HG03442 (cell line): ENCODE data around the gene PRKAG2.
"Not testable (repeated sequence)": the region's sequence is repeated elsewhere in the genome, so short reads cannot be mapped to it uniquely, and the experiment has no call there.

ENCODE experiments used
- ATAC-seq: cut with Tn5 transposase; IDR thresholded peaks from one replicate; pipeline ENCODE4 v1.9.1; 2021; ENCODE audit warnings: mild to moderate bottlenecking, moderate library complexity; ENCODE audit not compliant: unreplicated experiment

Gene PRKAG2

DNA sequence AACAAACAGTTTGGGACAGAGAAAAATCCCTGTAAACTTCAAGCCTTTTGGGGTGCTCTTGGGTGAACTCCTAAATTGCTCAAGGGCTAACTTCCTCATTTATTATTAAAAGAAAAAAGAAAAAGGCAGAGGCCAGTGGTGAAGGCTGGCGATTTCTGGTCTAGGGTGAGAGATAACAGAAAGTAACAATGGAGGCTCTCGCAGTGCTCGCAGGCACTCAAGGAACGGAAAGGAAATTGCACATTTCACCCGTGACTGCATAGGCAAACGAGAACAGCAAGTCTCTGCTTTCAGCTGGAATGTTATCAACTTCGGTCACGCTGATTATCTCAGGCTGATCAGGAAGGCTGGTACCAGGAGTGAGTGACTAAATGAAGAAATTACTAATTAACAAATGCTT is 70.7 kb downstream of the PRKAG2 start:
- ATAC-seq: no peak

- ATAC-seq: no peak
Measured at GRCh38 chr7:151805191-151805590, 71.7 kb downstream of the PRKAG2 start.

DNA sequence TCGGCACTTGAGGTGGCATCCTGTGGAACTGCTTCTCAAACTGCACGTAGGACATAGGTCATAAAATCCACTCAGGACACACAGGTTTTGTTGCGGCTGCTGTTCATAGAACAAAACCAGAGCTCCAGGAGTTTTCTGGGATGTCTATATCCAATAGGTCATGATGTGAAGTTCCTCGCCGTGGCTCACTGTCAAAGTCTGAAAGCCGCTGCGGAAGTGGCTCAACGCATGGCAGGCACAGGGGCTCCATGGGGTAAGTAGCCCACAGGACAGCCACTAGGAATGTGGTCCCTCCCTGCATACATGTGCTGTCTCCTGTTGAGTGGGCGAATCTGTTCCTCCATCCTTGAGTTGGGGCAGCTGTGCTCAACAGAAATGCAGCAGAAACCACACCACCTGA is 72.2 kb downstream of the PRKAG2 start:
- no peak for ATAC-seq

DNA sequence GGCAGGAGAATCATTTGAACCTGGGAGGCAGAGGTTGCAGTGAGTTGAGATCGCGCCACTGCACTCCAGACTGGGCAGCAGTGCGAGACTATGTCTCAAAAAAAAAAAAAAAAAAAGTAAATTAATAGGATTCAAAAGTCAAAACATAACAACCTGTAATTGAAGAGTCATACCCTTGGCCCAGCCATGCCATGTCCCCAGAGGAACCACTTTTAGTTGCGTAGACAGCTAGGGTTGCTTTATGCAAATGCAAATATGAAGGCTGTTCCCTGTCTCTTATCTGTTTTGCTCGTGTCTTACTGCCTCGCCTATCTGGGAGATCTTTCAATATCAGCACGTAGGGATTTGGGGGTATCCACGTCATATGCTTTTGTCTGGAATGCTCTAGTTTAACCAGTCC is 73.1 kb downstream of the PRKAG2 start:
- no peak for ATAC-seq

- no peak for ATAC-seq
Measured at GRCh38 chr7:151802469-151802846, 74.5 kb downstream of the PRKAG2 start.

DNA sequence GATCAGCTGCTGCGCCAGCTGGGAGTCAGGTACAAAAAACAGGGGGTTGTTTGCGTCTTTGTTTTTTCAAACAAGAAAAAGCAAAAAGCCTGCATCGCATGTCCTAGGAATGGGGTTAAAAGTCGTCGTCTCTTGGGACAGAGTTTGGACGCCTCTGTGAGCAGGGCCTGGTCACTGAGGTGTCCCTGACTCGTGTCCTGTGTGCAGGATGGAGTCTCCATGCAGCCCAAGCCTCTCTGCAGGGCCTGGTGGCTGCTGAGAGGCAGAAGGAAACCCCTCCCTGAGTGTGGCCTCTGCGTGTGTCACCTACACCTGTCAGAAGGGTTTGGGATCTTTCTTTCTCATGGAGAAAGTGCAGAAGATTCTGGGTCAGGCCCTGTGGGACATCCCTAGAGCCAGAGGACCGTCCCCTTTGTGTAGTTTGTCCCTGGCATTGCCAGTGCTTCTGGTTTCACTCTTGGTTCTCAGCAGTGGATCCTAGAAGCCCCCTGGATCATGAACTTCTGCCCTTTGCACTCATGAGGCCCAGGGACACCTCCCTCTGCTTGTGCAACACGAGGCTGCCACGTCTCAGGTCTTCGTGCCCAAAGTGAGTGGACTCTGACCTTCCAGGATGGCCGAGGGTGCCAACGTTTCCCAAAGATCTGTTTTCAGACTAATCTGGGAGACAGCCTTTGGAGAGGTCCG is 75.0 kb downstream of the PRKAG2 start:
- ATAC-seq: no peak

DNA sequence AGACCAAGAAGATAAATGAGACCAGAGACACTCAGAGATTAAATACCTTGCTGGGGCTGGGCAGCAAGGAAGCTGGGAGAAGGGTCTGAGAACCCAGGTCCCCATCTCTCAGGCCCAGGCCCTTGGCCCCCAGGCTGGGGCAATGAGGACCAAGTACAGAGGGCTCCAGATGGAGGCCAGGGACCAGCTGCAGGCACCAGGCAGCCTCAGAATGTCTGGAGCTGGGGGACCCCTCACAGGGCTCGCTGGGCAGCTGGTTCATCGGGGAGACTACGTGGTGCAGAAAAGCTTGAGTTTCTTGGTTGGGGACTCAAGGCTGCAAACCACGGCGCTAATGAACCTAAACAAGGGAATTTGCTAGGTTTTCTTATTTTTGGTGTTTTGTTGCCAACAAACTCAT is 75.6 kb downstream of the PRKAG2 start:
- ATAC-seq: no peak

DNA sequence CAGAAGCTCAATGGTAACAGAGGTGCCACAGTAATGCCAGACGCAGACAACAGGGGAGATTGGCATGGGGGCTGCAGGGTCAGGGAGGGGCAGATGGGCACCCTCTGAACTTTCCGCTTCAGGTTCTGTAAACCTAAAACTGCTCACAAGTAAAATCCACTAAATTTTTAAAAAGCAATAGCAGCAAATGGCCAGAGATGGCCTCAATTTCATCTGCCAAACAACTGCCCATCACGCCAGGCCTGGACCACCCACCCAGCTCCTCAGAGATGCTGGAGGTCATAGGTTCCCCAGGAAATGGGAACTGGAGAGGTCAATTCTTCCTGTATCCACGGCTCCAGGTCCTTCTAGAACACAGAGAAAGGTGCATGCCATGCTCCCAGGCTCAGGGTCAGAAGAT is 76.1 kb downstream of the PRKAG2 start:
- ATAC-seq: no peak

- no peak for ATAC-seq
Measured at GRCh38 chr7:151800391-151800790, 76.5 kb downstream of the PRKAG2 start.

- ATAC-seq: no peak
Measured at GRCh38 chr7:151799506-151799905, 77.4 kb downstream of the PRKAG2 start.

DNA sequence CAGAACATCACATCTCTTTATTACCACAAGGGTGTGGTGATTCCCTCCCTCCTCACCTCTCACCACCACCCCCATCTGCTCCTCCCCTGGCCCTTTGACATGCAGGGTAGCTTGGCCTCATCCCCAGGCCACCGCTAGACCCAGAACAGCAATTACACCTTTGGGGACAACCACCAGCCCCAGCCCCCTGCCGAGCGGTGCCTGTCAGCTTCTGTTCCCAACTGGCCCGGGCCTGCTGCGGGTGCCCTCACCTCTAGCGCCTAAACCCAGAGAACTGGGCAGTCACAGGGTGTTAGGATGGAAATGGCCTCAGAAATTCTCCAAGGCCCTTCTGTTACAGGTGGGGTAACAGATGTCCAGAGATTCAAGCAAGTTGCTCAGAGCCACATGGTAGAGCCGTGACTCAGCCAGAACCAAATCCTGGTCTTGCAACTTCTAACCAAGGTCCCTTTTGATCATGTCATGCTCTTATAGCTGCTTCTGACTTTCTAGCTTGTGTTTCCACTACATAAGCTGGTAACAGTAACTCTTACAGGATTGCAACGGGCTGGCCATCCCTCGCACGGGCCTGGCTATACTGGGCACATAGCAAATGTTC is 78.0 kb downstream of the PRKAG2 start:
- no peak for ATAC-seq

GRCh38 chr7:151797667-151798307 is 79.1 kb downstream of the PRKAG2 start:
- not testable (repeated sequence) for ATAC-seq

- ATAC-seq: no peak
Measured at GRCh38 chr7:151796871-151797537, 79.9 kb downstream of the PRKAG2 start.

DNA sequence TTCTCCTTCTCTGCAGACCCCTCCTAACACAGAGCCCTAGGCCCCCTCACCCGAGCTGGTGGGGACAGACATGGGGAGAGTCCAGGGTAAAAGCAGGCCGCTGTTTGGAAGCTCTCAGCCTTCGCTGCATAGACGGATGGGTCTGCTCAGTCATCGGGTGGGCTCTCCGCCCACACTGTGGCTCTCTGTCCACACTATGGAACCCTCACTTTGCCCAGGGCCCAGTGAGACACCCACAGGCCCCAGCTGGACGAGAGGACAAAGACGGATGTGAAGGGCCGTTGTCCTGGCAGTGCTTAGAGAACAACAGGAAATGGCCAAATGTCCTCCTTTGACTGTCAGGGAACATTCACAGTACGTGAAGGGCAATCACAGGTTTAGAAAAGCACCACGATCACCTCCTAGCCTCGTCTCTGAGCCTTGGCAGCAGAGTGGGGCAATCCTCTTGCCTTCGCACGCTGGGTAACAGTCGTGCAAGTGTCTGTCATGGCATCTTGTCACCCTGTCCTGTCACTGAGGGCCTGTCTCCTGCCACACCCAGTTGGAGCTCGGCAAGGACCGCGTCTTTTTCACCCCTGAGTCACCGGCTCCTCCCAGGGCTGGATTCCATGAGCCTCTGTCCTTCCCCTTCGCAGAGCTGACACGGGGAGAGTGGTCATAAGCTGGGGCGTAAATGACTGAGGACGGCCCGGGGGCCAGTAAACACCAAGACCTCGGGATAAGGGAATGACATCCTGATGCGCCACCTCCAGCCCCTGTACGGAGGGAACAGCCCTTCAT is 80.6 kb downstream of the PRKAG2 start:
- ATAC-seq: no peak

GRCh38 chr7:151795168-151795811 is 81.6 kb downstream of the PRKAG2 start:
- peak; percentile 87 for ATAC-seq

GRCh38 chr7:151794508-151795167 is 82.3 kb downstream of the PRKAG2 start:
- no peak for ATAC-seq

- ATAC-seq: no peak
Measured at GRCh38 chr7:151793991-151794507, 82.9 kb downstream of the PRKAG2 start.

GRCh38 chr7:151793531-151793951 is 83.4 kb downstream of the PRKAG2 start:
- ATAC-seq: no peak

DNA sequence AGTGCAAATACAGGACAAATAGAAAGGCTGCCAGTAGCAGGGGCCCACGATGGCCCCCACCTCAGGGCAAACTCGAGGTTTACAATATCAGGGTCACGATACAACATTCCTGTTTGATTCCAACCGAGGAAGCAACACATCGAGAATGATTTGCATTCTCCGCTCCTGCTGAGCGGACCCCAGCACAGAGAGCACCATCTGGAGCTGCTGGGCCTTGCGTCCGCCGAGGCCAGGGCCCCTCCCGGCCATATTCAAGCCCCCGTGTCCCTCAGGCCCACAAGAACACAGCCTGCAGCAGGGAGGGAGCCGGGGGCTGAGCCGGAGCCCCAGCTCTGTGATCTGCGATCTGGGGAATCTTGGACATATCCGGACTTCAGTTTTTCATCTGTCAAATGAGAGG is 84.3 kb downstream of the PRKAG2 start:
- ATAC-seq: no peak

- no peak for ATAC-seq
Measured at GRCh38 chr7:151792086-151792485, 84.8 kb downstream of the PRKAG2 start.
